Stimulated activated CD8-positive, alpha-beta memory T cell treated with anti-CD3 and anti-CD28 coated beads, Interleukin-4, amount 100 ng/mL, for 24 hours (primary cell): ENCODE measurements around the gene FNIP2.
"Not testable (repeated sequence)": the region's sequence is repeated elsewhere in the genome, so short reads cannot be mapped to it uniquely, and the experiment has no call there.

Experiments used
- DNase-seq: peaks from one replicate; pipeline ENCODE4 v3.0.0-alpha.2; 2020; ENCODE audit warnings: low read depth

The FNIP2 gene

DNA sequence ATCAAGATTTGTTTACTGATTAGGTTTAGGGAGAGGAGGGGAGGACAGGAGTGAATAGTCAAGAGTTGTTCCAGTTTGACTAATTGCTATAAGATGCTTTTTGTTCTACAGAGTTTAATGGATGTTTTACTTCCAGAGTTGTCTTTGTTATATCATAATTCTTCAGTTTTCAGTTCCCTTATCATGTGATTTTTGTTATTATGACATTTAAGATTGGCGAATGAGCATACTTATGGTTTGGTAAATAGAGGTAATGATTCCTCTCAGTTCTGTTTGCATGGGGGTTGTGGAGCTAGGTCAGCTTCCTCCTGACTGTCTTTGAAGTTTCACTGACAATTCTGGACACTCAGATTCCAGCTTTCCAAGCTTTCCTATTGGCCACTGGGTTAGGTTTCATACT, 24.6 kb downstream of the FNIP2 start:
- not testable (repeated sequence) for DNase-seq

DNA sequence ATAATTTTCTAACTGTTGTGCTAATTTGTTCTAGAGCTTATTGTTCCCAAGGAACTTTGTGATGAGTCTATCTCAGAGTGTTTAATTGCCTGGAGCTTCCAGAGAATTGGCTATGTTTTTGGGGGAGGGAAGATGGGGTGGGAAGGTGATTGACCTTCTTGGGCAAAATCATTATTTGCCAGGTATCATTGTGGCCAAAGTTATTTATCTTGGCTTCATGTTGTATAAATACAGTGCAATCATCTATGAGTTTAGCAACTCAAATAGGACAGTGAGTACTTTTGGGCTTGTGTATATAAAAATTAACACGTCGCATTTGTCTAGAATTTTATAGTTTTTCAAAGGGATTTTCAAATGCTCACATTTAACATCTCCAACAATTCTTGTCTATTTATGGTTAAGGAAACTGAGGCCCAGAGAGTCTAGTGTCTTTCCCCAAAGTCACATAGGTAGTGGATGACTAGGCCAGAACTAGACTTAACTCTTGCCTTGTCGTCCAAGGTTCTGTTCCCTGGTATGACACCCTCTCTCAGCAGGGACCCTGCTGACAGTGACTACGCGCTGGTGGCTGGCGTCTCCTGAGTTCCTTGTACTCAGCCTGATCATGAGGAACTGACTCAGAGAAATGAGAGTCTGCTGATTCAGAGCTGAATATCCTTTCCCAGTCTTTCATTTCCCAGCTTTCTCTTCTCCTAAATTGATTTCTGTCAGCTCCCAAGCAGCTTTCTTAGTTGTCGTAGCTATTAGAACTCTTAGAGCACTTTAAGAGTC, 27.7 kb downstream of the FNIP2 start:
- no peak for DNase-seq

DNA sequence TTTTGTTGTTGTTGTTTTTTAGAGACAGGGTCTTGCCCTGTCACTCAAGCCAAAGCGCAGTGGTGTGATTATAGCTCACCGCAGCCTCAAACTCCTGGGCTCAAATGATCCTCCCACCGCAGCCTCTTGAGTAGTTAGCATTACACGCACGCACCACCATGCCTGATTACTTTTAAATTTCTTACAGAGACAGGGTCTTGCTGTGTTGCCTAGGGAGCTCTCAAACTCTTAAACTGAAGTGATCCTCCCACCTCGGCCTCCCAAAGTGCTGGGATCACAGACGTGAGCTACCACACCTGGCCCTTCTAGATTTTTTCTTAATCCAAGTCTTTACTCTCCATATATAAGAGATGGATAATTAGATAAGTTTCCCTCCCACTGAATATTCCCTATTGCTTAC, 29.2 kb downstream of the FNIP2 start:
- no peak for DNase-seq

DNA sequence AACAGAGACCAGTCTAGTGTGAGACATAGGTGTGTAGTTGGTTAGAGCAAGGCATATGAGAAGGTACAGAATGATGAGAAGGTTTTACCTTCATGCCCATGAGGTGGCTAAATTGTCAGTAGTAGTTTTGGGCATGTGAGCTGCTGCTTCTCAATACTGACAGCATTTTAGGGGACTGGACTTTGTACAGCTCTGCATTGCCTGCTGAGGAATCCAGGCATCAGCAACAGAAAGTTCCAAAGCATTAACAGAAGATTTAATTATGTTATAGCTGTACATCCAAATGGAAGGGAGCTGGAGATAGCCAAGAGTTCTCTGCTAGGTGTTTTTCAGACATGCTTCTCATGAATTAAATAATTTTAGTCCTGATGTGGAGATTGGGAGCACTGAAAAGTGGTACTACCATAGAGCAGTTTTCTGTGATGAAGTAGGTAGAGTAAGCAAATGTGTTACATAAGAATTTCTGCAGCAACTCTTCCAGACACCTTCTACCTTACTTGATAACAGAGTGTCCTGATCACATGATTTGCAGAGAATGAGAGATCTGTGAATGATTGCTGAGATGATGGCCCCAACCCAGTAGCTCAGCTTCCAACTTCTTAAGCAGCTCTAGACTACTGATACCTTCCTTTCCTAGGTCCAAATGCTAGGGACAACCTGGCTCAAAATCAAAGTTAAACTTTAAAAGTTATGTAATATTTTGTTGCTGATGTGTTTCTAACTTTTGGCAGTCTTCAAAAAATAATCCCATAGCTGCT, 30.4 kb downstream of the FNIP2 start:
- no peak for DNase-seq

DNA sequence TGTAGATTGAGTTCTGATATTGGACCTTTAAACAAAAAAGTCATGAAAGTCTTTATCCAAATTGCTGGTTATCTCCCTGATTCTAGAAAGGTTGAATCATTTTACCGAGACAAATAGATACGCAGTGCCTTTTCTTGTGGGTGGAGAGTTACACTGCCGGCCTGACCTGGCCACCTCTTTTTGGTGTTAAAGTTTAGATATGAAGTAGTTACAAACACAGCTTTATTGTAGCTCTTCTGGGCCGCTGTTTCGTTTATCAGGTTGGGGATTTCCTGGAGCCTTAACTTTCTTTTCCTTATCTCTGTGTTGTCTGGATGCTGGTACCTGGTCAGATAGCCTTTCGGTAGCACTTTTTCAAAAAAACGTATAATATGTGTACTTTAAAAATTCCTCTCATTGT, 31.0 kb downstream of the FNIP2 start:
- DNase-seq, result no peak

DNA sequence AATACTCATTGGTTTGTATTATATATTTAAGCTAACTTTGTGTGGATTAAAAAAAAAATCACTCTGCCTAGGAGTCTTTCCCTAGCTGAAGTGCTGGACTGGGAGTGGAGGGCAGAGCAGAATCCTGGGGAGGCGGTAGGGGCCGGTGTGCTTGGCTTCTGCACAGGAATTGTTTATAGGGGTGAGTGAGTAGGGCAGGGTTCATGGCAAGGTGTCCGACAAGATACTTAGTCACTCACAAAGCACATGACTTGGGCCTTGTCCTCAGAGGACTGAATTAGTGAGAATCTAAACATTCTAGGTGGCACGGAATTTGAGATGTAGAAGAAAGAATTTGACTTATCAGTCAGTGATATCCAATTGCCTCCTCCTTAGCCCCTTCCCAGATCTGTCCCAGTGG, 32.2 kb downstream of the FNIP2 start:
- DNase-seq, result no peak

DNA sequence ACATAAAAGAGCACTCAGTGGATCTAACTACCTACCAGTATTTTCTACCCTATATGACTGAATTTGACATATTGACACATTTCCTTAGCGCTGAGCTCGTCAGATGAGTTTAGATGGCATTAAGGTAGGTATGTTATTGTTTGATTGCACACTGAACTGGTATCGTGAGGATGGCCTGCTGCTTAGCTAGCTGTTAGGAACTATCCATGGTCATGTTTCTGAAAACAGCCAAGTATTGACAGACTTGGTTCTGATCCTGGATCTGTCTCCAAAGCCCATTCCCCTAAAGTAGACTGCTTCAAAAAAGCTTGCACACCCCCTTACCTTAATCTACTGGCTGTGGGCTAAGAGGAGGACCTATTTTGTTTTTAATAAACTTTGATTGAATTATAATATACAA, 32.9 kb downstream of the FNIP2 start:
- DNase-seq, result no peak

DNA sequence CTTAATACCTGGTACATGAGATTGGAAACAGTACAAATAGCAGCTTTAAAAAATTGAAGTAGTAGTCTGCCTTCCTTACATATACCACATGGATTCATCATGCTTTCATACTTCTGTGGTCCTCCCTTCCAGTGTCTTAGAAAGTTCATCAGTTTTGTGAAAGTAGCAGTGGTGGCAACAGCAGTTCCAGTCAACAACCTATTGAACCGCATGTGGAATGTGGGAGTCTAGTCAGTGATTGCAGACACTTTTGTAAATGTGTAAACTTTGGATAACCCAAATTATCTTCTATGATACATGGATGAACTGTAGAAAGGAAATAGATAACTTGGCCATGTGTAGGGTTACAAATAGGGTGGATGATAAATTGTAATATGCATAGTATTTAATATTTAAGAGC, 34.1 kb downstream of the FNIP2 start:
- no peak for DNase-seq

DNA sequence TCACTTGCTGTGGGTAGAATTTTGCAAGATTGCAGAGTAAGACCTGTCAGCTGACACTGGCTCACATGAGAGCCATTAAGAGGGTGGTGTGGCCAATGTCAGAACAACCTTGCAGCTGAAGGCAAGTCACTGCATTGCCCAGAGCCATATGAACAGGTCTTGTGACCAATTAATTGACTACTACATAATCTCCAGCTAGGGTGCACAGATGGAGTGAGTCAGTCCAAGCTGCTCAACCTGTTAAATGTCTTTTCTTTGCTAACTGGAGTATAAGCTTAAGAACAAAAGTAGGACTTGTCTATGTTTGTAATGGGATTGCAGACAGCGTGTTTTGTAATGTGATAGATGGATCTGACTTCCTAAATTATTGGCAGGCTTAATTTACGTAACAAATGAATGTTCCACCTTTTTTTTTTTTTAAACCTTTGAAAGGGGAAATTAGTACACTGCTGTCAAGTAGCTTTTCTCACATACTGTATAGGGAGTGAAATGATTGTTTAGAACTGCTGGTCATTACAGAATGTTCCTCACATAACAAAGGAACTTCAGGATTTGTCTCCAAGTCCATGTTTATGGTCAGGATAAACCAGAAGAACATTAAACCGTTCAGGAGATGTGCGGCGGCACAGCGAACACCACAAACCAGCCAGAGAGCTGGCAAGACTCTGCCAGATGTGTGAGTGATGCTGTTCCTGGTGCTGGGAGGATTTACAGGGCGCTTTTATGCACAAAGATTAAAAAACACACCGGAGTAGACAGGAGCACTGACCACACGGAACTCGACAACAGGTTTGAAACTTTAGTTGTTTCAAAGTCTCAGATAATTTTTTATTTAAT, 37.0 kb downstream of the FNIP2 start:
- DNase-seq, result no peak

DNA sequence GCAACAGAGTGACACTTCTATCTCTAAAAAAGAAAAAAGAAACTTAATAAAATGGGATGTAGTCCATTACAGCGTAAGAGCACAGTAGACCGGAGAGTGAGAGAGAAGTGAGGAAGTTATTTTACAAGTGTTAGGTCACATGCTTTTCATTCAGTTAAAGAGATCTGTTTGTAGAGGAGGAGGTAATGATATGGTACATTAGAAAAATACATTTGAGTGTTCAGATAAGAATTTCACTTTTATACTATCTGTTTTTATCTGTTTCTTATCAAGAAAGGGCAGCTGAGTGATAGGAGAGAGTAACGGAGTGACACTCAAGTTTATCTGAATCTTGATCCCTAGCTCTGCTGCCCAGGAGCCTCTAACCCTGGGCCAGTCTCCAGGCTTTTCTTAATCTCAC, 38.9 kb downstream of the FNIP2 start:
- DNase-seq, result no peak

DNA sequence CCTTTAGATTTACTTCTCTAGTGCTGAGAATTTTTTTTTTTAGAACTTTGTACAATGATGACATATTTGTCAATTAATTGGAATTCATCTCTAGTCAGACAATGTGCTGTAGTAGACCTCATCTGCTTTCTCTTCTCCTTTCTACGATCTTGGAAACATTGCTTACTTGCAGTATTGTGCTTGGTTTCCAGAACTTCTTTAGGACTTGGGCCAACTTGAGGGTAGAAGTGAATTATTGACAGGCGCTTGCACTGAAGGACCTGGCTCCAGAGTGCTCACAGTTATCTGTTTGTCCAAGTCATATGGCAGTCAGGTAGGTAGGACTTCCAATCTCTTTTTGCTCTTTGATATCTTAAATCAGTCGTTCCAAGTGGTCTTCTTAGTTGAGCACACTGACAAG, 39.6 kb downstream of the FNIP2 start:
- no peak for DNase-seq

DNA sequence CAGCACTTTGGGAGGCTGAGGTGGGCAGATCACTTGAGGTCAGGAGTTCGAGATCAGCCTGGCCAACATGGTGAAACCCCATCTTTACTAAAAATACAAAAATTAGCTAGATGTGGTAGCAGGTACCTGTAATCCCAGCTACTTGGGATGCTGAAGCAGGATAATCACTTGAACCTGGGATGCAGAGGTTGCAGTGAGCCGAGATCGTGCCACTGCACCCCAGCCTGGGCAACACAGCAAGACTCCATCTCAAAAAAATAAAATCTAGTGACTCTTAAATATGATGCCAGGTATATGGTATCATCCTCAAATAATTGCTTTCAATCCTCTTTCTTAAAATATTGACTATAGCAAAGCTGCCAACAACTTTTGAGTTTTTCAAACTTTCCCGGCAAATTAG, 40.4 kb downstream of the FNIP2 start:
- DNase-seq, result not testable (repeated sequence)

DNA sequence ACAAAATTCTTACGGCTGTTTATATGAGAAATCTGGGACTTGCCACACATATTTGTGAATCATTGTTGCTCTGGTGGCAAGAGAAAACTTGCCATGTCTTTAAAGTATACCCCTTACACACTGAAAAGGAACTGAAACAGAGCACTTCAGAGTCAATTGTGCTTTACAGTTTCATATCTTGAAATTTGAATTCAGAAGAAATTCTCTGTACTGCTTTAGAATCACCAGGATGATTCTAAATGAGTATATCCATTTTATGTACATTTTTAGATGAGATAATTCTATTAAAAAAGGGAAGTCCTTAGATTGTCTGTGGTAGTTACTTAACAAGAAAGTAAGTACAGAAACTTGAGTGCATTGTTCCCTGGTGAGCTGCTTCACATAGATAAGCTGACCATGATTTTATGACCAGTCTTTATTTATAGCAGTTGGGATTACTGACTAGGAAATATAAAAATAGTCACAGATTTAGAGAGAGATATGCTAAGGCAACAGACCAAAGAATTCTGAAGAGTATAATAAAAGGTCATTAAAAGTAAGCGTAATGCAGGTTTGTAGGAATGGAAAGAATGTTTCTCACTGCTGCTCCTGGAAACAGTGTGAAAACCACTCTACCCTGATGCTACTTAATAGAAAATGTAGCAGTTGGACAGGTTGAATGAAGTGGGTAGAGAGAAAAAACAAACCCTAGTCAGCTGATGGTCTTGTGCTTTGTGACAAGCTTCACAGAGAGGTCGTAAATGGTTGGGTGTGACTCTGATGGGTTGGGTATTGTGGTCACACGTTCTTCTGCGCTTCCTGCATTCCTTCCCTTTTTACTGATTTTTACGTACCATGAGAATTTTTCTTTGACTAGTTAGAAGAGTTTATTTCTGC, 41.0 kb downstream of the FNIP2 start:
- no peak for DNase-seq

DNA sequence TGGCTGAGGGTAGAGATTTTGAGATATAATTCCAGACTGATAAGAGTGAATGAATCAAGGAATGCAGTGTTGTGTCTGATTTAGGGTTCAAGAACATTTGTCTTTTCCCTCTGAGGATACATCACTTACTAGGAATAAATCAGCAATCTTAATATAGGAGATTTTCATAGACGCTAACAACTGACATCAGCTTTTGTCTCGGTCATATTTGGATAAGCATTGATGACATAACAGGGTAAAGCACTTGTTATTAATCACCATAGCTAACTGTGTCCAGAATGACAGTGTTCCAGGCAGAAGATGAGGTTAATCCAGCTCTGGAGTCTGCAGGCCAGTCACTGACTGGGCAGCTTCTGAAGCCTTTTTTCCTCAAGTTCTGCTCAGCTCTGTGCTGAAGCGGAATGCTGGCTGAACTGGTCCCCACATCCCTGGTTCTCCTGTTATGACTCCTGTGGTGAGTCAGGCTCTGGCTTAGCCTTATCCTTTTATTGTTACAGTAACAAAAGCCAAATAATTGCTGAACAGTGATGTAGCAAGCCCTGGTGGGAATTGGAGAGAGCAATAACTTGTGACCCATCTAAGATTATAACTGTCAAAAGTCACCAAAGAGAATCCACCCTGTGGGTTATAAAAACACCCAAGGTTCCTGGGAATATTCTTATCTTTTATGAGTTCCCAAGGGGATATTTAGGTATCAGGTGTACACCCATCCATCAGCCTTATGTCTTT, 41.8 kb downstream of the FNIP2 start:
- no peak for DNase-seq

DNA sequence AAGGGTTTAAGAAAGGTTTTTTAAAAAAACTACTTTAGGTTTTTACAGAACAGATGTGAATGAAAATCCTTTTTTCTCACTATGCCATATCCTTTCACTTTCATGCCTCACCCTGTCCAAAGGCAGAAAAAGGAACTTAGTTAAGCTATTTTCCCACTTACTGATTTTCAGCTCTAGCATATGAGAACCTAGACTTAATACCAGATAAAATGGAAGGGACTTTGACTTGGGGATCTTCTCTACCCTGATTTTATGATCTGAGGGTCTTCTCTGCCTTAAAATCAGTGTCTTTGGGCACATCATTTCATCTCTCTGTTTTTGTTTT, 42.4 kb downstream of the FNIP2 start:
- DNase-seq, result no peak

DNA sequence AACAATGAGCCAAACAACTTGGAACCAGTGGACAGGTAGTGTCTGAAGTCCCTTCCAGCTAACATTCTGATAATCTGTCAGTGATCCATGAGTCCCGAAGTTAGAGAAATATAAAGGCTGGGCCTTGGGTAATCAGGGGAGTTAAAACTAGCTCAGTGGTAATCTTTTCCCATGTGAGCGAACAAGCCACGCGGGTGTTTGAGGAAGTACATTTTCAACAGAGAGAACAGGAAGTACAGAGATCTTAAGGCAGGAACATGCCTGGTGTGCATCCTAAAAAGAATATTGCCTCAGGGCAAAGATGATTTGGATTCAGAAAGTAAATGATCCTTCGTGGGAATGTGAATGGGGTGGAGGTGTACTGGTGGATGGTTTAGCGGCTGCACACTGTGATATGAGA, 42.9 kb downstream of the FNIP2 start:
- no peak for DNase-seq

DNA sequence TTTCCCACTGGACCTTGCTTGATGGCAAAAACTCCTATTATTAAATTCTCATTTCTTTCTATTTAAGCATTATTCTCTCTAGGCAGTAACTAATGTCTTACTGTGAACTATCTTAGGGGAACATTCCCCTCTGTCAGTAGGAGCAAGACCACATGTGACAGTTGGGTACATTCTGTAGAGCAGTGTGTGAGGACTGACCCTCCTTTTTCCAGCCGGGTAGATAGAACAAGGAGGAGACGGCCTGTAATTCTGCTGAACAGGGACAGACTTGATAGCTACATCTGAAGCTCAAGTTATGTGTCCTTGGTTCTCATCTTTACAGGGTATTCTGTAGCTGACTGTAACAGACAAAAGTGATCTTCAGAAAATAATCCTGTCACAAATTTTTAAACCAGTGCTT, 43.3 kb downstream of the FNIP2 start:
- no peak for DNase-seq

DNA sequence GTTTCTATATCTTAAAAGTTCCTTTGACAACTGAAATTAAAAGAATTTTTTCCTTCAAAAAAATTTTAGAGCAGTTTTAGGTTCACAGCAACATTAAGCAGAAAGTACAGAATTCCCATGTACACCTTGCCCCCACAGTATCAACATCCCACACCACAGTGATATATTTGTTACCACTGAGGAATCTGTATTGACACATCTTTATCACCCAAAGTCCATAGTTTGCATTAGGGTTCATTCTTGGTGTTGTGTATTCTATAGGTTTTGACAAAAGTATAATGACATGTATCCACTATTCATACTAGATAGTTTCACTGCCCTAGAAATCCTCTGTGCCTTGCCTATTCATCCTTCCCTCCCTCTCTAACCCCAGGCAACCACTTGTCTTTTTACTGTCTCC, 43.7 kb downstream of the FNIP2 start:
- DNase-seq, result no peak

DNA sequence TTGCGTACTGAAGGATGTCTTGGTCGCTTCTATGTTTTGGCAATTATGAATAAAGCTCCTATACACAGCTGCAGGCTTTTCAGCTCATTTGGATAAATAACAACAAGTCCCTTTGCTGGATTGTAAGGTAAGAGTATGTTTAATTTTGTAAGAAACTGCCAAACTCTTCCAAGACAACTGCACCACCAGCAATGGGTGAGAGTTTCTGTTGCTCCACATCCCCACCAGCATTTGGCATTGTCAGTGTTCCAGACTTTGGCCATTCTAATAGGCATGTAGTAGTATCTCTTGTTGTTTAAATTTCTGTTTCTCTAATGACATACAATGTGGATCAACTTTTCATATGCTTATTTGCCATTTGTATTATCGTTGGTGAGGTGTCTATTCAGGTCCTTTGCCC, 44.3 kb downstream of the FNIP2 start:
- no peak for DNase-seq

DNA sequence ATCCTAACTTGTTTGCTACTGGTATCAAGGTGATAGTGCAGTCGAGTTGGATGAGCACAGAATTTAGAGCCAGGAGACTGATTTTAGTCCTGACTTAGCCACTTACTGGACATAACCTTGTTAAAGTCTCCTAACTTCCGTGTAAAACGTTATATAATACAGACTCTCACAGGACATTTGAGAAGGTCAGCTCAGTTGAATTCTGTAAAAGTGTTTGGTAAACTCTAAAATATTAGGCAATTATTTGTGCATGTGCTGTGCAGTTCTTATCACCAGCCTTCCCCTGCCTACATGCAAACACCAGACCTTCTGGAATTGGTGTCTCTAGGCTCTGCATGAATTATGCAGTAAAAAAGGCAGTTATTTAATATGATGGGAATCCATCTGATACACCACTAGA, 45.4 kb downstream of the FNIP2 start:
- no peak for DNase-seq

DNA sequence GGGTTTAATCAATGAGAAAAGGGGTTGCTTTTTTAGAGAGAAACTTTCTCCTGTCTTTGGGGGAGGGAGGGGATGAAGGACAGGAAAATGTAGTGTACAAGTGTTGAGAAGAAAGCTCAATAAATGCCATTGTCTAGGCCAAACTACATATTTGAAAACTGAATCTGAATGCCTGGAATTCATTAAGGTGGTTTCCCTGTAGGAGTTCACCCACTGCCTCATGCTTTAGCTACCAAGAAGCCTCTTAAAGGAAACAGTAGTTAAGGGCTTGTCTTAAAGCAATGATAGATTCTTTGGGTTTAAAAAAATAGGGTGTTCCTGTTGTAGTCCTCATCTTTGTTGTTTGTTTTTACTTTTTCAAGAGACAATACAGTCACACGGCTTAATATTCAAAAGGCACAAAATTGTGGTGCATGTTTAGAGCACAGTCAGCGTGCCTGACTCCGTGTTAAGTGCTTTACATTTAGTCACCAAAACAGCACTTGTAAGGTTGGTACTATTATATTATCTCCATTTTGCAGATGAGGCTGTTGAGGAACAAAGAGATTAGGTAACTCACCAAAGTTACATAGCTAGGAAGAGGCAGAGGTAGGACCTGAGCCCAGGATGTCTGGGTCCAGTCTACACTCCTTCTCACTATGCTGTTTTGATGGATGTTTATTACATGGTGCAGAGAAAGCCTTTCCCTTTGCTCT, 46.0 kb downstream of the FNIP2 start:
- no peak for DNase-seq
